Activated T-helper 9 cell treated with anti-CD3 and anti-CD28 coated beads, Interleukin-2, amount 50 U/mL, for 16 hours (primary cell): Measurements from ENCODE around the gene TNFSF18.

Source experiments
- DNase-seq: peaks from one replicate; pipeline ENCODE4 v3.0.0-alpha.2; 2020; ENCODE audit warnings: low read depth

Gene TNFSF18

GRCh38 chr1:173038875-173039554 is 11.7 kb downstream of the TNFSF18 start:
- DNase-seq, result no peak

- no peak for DNase-seq
Observed at GRCh38 chr1:173024543-173024942, 26.2 kb downstream of the TNFSF18 start.

GRCh38 chr1:173023343-173023742 is 27.4 kb downstream of the TNFSF18 start:
- no peak for DNase-seq

DNA sequence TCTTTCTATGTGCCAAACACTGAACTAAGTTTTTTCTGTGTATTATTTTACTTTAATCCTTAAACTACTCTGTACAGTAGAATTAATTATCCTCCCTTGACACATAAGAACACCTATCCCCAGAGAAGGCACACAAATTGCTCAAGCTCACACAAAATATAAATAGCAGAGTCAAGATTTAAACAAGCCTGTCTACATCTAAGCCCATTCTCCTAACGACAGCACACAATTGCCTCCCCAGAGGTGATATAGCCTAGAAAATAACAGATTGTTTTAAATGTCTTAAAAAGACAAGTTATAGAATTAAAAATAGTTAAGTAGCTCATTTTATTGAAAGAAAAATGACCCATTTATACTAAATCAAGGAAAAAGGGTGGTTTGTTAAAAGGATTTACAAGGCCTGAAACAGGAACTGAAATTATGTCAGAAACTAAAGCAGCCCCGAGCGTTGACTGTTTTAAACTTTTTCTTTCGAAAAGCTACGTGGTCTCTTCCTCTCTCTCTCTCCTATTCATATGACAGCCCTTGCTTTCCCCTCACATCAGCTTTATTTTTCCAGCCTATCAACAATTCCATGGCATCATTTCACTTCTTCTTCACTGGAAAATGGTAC is 30.5 kb downstream of the TNFSF18 start:
- DNase-seq, result no peak

DNA sequence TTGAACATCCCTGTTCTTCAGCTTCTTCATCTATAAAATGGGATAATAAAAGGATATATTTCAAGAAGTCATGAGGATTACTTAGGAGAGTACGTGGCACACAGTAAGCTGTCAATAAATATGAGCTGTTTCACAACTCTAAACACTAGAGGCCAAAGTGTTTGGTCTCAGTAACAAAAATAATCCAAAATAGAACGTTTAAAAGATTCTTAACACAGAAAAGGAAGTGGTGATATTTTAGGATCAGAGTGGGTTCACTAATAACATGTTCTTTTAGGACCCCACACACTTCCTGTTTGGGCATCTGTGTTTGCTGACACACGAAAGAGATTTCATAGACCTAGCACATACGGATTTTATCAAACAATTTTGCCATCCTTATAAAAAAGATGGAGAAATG is 32.9 kb downstream of the TNFSF18 start:
- no peak for DNase-seq

GRCh38 chr1:173016419-173016818 is 34.3 kb downstream of the TNFSF18 start:
- DNase-seq, result no peak

DNA sequence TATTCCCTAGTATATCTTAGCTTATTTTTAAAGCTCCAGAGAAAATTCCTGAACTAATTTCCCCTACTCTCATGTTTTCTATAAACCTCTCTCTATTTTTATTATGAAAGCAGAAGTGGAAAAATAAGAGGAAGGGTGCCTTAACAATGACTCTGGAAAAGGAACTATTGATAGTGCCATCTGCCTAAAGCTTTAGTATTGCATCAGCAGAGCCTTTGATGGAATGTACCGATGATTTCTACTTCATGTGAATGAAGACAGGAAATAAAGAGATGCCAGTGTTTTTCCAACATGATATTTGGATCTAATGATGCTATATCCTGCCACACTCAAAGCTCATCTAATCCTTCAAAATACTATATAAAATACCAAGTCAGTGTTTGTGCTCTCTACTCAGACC is 35.1 kb downstream of the TNFSF18 start:
- DNase-seq, result no peak

GRCh38 chr1:173014160-173014559 is 36.6 kb downstream of the TNFSF18 start:
- DNase-seq, result no peak

DNA sequence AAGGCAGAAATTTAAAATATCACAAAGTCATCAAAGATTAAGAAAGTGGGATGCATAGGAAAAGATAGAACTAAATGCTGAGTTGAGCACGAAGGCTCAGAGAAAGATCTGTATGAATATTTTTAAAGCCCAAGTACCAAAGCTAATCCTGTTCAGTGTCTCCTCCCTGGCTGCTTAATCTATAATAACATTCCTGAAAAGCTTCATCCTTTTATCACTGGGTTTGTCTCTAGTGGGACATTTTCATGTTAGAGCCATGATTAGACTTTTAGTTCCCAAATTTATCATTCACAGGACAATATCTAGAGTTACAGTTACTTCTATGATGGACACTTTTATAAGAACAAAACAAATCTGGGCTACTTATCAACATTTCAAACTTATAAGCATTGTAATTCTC is 38.6 kb downstream of the TNFSF18 start:
- DNase-seq, result no peak

DNA sequence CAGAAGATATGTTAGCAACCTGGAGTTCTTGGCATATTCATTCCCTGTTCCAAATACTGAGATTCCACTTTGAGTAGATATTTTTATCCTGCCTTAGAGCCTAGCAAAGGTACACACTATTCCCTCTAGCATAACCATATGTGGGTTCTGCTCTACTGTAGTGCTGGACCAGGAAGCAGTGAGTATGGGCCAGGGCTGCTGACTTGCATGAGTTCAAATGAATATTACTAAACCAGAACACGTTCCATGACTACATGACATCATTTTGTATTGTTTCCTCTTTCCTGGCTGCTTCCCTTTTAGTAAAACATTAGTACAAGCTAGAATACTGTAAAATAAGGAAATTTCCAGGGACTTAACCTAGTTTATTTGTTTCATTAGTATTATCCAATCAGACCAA is 41.1 kb downstream of the TNFSF18 start:
- DNase-seq, result no peak

GRCh38 chr1:173005196-173005864 is 45.4 kb downstream of the TNFSF18 start:
- no peak for DNase-seq

- no peak for DNase-seq
Observed at GRCh38 chr1:173002891-173003838, 47.6 kb downstream of the TNFSF18 start.

DNA sequence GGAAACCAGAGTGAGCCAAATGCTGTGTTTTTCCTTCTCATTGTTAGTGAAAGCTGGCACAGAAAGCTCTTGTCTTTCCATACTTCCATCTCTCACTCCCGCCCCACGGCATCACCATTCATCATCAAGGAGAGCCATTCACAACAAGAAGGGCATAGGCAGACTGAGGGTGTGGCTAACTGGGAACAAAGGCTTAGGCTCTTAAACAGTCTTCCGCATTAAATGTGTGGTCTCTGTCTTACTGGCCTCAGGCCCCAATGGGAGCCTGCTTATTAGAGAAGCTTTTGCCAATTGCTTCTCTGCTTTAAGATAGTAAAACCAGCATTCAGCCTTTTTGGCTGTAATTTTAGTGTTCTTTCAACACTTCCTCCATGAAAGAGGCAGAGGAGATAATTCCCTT is 51.4 kb downstream of the TNFSF18 start:
- no peak for DNase-seq

- no peak for DNase-seq
Observed at GRCh38 chr1:172997941-172998361, 52.8 kb downstream of the TNFSF18 start.

DNA sequence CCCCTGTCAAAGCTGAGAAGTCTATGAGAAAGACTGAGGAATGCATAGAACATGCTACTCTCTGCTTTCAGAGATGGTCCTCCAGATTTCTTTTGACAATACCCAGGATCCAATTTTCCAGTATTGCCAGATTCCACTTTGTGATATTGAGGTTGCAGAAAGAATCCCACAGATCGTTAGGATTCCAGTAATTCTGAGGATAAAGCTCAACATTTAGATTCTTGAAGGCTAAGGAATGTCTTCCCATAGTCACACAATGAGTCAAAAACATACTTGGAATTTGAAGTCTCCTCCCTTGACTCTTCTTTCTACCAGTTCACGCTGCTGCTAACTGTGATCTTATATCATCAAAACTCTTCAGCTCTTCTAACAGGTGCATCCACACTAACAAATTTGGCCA is 57.1 kb downstream of the TNFSF18 start:
- no peak for DNase-seq

DNA sequence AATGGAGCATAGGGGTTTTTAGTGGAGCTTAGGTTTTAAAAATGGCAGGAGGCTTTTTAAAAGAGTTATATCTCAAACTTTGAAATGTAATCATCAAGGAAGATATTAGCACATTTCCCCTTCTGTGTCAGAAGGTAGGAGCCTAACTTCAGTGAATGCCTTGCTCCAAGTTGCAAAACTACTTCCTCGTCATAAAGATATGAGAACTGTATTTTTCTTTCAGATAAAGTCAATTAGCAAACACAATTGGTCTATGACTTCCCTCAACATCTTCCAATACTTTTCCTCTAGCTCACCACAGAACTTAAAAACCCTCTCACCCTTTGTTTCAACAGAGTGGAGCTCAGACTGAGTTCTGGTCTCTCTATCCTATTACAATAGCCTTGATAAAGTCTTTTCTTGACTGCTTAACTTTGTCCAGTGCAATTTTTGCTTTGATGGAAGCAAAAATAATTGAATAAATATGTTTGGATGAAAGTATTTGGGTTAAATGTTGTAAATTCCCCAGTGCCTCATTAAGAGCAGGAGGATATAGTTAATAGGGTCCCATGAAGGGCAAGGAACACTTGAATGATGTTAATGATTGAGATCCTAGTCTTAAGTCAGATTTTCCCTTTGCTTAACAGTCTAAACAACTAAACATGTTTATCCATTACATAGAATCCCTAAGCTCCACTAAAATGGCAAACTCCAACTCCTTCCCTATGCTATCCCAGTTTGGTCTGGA is 58.9 kb downstream of the TNFSF18 start:
- DNase-seq, result no peak

GRCh38 chr1:172990598-172991215 is 60.0 kb downstream of the TNFSF18 start:
- DNase-seq, result no peak
